SK-N-SH (cell line): ENCODE data around the gene LZTFL1. TPM values are rescaled to one million over a fixed set of nuclear protein-coding genes. Genes with fewer than 3 reads are reported as not detected.

ENCODE experiments used
- CTCF ChIA-PET: fragments of 300-600, 350-600 bp; formaldehyde crosslinking; extraction: SDS; loops from one replicate; lab custom pipeline; 2021; lab: Yijun Ruan, JAX
- POLR2A ChIA-PET: fragments of 350-600 bp; sonication (Branson Sonifier 250); formaldehyde crosslinking; extraction: SDS; loops from one replicate; lab custom pipeline; 2020; ENCODE audit warnings: antibody characterized with exemption, inconsistent platforms; lab: Yijun Ruan, JAX
- DNase-seq: peaks from one replicate; pipeline ENCODE4 v3.0.0; 2012
- H2AFZ ChIP-seq: fragments of 200-600 bp; sonication (generic); 2 replicates; pipeline ENCODE4 v1.8.1; 2016; ENCODE audit warnings: antibody characterized with exemption, mild to moderate bottlenecking, low read depth
- H3F3A ChIP-seq: fragments of 200-600 bp; sonication (generic); replicated peaks from 2 replicates; pipeline ENCODE3; 2016; ENCODE audit warnings: antibody characterized with exemption, mild to moderate bottlenecking; ENCODE audit not compliant: insufficient read depth
- H3K27ac ChIP-seq, 2 experiments: fragments of 200-500 bp in 1 of 2; fragments of 200-600 bp in 1 of 2; sonication (Bioruptor generic) in 1 of 2; sonication (generic), shearing (Covaris generic) in 1 of 2; 2 replicates each; pipeline versions ENCODE4 v1.5.1 to v1.6.1; 2014 to 2016; ENCODE audit warnings: low read depth in 2 of 2, inconsistent platforms in 1 of 2, low read length in 1 of 2, mild to moderate bottlenecking in 1 of 2, mixed read lengths in 1 of 2
- H3K27me3 ChIP-seq: fragments of 200-600 bp; sonication (generic), shearing (Covaris generic); 2 replicates; pipeline ENCODE4 v1.6.1; 2016; ENCODE audit warnings: mixed run types; ENCODE audit not compliant: insufficient read depth
- H3K36me3 ChIP-seq, 2 experiments: fragments of 200-500 bp in 1 of 2; fragments of 200-600 bp in 1 of 2; sonication (Bioruptor generic) in 1 of 2; sonication (generic) in 1 of 2; replicated peaks in 1 of 2; 2 replicates each; pipeline versions ENCODE3 to v1.5.1; 2014 to 2016; ENCODE audit warnings: low read length in 1 of 2, mild to moderate bottlenecking in 1 of 2; ENCODE audit not compliant: insufficient read depth in 2 of 2, control insufficient read depth in 1 of 2
- H3K4me1 ChIP-seq, 2 experiments: fragments of 200-500 bp in 1 of 2; fragments of 200-600 bp in 1 of 2; sonication (Bioruptor generic) in 1 of 2; sonication (generic), shearing (Covaris generic) in 1 of 2; 2 replicates each; pipeline versions ENCODE4 v1.5.1 to v1.6.1; 2014 to 2016; ENCODE audit warnings: low read depth in 1 of 2, low read length in 1 of 2, mixed run types in 1 of 2; ENCODE audit not compliant: insufficient read depth in 2 of 2, control insufficient read depth in 1 of 2
- H3K4me2 ChIP-seq: fragments of 200-600 bp; sonication (generic), shearing (Covaris generic); 2 replicates; pipeline ENCODE4 v1.6.1; 2017; ENCODE audit warnings: mixed run types
- H3K4me3 ChIP-seq, 2 experiments: fragments of 200-500 bp in 1 of 2; fragments of 200-600 bp in 1 of 2; sonication (Bioruptor generic) in 1 of 2; sonication (generic), shearing (Covaris generic) in 1 of 2; 2 replicates each; pipeline versions ENCODE4 v1.5.1 to v1.8.1; 2014 to 2016; ENCODE audit warnings: low read depth in 2 of 2, inconsistent platforms in 1 of 2, low read length in 1 of 2, mild to moderate bottlenecking in 1 of 2, mixed read lengths in 1 of 2, moderate library complexity in 1 of 2
- H3K79me2 ChIP-seq: fragments of 200-600 bp; sonication (generic); 2 replicates; pipeline ENCODE4 v1.8.1; 2017; ENCODE audit warnings: mild to moderate bottlenecking; ENCODE audit not compliant: insufficient read depth
- H3K9ac ChIP-seq: fragments of 200-600 bp; sonication (generic); 2 replicates; pipeline ENCODE4 v1.6.1; 2017; ENCODE audit warnings: mixed run types
- H3K9me2 ChIP-seq: fragments of 200-600 bp; sonication (generic); 2 replicates; pipeline ENCODE4 v1.6.1; 2017; ENCODE audit warnings: mixed run types
- H3K9me3 ChIP-seq: fragments of 200-600 bp; sonication (generic); 2 replicates; pipeline ENCODE4 v1.6.1; 2017; ENCODE audit warnings: mixed run types, mild to moderate bottlenecking, moderate library complexity
- H4K20me1 ChIP-seq: fragments of 200-600 bp; sonication (generic); 2 replicates; pipeline ENCODE4 v1.6.1; 2017; ENCODE audit warnings: mild to moderate bottlenecking, mixed run types; ENCODE audit not compliant: insufficient read depth
- EP300 ChIP-seq, 2 experiments: IDR thresholded peaks; 2 replicates each; pipeline versions ENCODE4 v1.4.0 to v1.6.1; 2012; ENCODE audit warnings: borderline replicate concordance in 1 of 2, low read depth in 1 of 2, low read length in 1 of 2
- FOSL2 ChIP-seq: IDR thresholded peaks from 2 replicates; pipeline ENCODE4 v1.4.0; 2012; ENCODE audit warnings: low read depth, mild to moderate bottlenecking, moderate library complexity, borderline replicate concordance
- FOXJ3 ChIP-seq: sonication (generic); formaldehyde crosslinking; IDR thresholded peaks from 2 replicates; pipeline ENCODE4 v1.5.1; 2020; ENCODE audit warnings: mild to moderate bottlenecking, missing genetic modification reagents
- GABPA ChIP-seq: IDR thresholded peaks from 2 replicates; pipeline ENCODE4 v1.4.0; 2012; ENCODE audit warnings: low read depth, mild to moderate bottlenecking
- JUND ChIP-seq: IDR thresholded peaks from 2 replicates; pipeline ENCODE4 v1.4.0; 2012
- MEF2A ChIP-seq: IDR thresholded peaks from 2 replicates; pipeline ENCODE4 v1.4.0; 2012; ENCODE audit warnings: low read depth, borderline replicate concordance
- NFIC ChIP-seq: IDR thresholded peaks from 2 replicates; pipeline ENCODE4 v1.4.0; 2012; ENCODE audit warnings: borderline replicate concordance
- RAD21 ChIP-seq: IDR thresholded peaks from 2 replicates; pipeline ENCODE4 v1.6.1; 2012; ENCODE audit warnings: mild to moderate bottlenecking, low read length
- RCOR1 ChIP-seq: fragments of 150-350 bp; IDR thresholded peaks from 2 replicates; pipeline ENCODE4 v1.6.1; 2017; ENCODE audit warnings: antibody characterized with exemption, low read length
- RXRA ChIP-seq: IDR thresholded peaks from 2 replicates; pipeline ENCODE4 v1.4.0; 2012; ENCODE audit warnings: low read depth, mild to moderate bottlenecking, borderline replicate concordance
- TAF1 ChIP-seq: IDR thresholded peaks from 2 replicates; pipeline ENCODE4 v1.6.1; 2012; ENCODE audit warnings: low read depth, mild to moderate bottlenecking, low read length, moderate library complexity, borderline replicate concordance
- YY1 ChIP-seq: IDR thresholded peaks from 2 replicates; pipeline ENCODE4 v1.4.0; 2012; ENCODE audit warnings: low read depth, mild to moderate bottlenecking
- WGBS: methylation state at CpG from one replicate; pipeline ENCODE4 v1.1.6; 2017; ENCODE audit warnings: low lambda C conversion rate; 5-methylcytosine and 5-hydroxymethylcytosine counted together
- polyA plus RNA-seq, 3 experiments: library from polyadenylated mRNA; depleted of rRNA; stranded (reverse); fragments of >200 nt; gene quantifications; 2 replicates each; pipeline ENCODE4 v1.2.3, GENCODE V29; 2012
- TF ChIP-seq, protein P1 (sequence below): IDR thresholded peaks from 2 replicates; pipeline ENCODE4 v1.4.0; 2012; ENCODE audit warnings: low read depth, borderline replicate concordance
- TF ChIP-seq, protein P2 (sequence below): IDR thresholded peaks from 2 replicates; pipeline ENCODE4 v1.6.1; 2012; ENCODE audit warnings: mild to moderate bottlenecking, low read depth, low read length, moderate library complexity
- TF ChIP-seq, protein P3 (sequence below): IDR thresholded peaks from 2 replicates; pipeline ENCODE4 v1.4.0; 2012; ENCODE audit warnings: low read depth, borderline replicate concordance
- TF ChIP-seq, protein P4 (sequence below): IDR thresholded peaks from 2 replicates; pipeline ENCODE4 v1.4.0; 2012; ENCODE audit warnings: low read depth
- TF ChIP-seq, protein P5 (sequence below): IDR thresholded peaks from 2 replicates; pipeline ENCODE4; 2012

LZTFL1 gene
- polyA plus RNA-seq, 1 of the 3 experiments (the other 2 are of a cell fraction) = 11.9 TPM

DNA sequence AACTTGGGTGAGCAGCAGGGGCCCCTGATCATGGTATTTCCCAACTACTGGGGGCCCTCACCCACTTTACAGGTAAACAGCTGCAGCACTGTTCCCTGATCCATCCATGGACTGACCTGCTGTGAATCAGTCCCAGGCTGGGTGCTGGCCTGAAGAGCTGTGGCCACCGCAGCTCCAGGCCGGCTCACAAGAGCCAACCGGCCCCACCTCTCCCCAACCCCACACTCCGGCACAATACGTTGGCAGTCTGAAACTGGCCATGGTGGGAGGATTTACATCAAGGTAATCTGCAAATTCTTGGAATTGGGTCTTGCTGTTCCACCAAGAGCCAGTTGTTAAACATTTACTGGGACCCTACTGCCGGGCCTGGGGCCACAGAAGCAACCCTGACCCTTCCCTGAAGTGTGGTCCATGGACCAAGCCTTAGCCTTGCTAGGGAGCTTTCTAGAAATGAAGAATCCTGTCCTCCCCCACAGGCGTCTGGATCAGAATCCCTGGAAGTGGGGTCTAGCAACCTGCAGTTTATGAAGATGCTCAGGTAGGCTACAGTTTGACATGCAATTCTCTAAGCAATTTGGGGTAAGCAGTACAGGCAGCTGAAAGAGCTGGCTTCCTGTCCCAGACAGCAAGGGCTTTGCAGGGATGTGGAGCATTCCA is 49.3 kb downstream of the LZTFL1 start:
- WGBS = 63% methylated on average over 5 of the region's 7 CpGs
- Histone ChIP-seq H4K20me1 (no peaks in the 10 kb centered on the region), H3K36me3 (no peaks in the 10 kb centered on the region), H3K79me2 (no peaks in the 10 kb centered on the region), H2AFZ (no peak overlapping the region), H3K27ac (no peak overlapping the region), H3K9me2 (no peaks in the 10 kb centered on the region), H3K4me3 (no peak overlapping the region), H3F3A (no peaks in the 10 kb centered on the region), H3K9me3 (no peaks in the 10 kb centered on the region; the same call in 1 of the 2 replicates), H3K4me2 (no peak overlapping the region), H3K9ac (no peak overlapping the region), H3K4me1 (peaks cover 0 to 5% of the 10 kb centered on the region in 2 experiments; a peak in 1 of 4 replicates), H3K27me3 (peaks cover 30% of the 10 kb centered on the region)
- no peak for DNase-seq
- POLR2A ChIA-PET = no interaction called here
- TF ChIP-seq, protein P1, sequence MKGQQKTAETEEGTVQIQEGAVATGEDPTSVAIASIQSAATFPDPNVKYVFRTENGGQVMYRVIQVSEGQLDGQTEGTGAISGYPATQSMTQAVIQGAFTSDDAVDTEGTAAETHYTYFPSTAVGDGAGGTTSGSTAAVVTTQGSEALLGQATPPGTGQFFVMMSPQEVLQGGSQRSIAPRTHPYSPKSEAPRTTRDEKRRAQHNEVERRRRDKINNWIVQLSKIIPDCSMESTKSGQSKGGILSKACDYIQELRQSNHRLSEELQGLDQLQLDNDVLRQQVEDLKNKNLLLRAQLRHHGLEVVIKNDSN = no peak
- no peak for TF ChIP-seq RCOR1
- TF ChIP-seq, protein P2, sequence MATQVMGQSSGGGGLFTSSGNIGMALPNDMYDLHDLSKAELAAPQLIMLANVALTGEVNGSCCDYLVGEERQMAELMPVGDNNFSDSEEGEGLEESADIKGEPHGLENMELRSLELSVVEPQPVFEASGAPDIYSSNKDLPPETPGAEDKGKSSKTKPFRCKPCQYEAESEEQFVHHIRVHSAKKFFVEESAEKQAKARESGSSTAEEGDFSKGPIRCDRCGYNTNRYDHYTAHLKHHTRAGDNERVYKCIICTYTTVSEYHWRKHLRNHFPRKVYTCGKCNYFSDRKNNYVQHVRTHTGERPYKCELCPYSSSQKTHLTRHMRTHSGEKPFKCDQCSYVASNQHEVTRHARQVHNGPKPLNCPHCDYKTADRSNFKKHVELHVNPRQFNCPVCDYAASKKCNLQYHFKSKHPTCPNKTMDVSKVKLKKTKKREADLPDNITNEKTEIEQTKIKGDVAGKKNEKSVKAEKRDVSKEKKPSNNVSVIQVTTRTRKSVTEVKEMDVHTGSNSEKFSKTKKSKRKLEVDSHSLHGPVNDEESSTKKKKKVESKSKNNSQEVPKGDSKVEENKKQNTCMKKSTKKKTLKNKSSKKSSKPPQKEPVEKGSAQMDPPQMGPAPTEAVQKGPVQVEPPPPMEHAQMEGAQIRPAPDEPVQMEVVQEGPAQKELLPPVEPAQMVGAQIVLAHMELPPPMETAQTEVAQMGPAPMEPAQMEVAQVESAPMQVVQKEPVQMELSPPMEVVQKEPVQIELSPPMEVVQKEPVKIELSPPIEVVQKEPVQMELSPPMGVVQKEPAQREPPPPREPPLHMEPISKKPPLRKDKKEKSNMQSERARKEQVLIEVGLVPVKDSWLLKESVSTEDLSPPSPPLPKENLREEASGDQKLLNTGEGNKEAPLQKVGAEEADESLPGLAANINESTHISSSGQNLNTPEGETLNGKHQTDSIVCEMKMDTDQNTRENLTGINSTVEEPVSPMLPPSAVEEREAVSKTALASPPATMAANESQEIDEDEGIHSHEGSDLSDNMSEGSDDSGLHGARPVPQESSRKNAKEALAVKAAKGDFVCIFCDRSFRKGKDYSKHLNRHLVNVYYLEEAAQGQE = no peak
- no peak for TF ChIP-seq FOXJ3 (CRISPR knock-in tag)
- TF ChIP-seq FOSL2 = no peak
- TF ChIP-seq, protein P3, sequence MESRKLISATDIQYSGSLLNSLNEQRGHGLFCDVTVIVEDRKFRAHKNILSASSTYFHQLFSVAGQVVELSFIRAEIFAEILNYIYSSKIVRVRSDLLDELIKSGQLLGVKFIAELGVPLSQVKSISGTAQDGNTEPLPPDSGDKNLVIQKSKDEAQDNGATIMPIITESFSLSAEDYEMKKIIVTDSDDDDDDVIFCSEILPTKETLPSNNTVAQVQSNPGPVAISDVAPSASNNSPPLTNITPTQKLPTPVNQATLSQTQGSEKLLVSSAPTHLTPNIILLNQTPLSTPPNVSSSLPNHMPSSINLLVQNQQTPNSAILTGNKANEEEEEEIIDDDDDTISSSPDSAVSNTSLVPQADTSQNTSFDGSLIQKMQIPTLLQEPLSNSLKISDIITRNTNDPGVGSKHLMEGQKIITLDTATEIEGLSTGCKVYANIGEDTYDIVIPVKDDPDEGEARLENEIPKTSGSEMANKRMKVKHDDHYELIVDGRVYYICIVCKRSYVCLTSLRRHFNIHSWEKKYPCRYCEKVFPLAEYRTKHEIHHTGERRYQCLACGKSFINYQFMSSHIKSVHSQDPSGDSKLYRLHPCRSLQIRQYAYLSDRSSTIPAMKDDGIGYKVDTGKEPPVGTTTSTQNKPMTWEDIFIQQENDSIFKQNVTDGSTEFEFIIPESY = no peak
- TF ChIP-seq RXRA = no peak
- TF ChIP-seq YY1 = no peak
- CTCF ChIA-PET = interaction anchor here (0.5 to 1.0 kb wide), 2 partner anchors 15 to 390 kb away, joined by 3 to 4 read pairs; no protein-coding TSS in a partner anchor

DNA sequence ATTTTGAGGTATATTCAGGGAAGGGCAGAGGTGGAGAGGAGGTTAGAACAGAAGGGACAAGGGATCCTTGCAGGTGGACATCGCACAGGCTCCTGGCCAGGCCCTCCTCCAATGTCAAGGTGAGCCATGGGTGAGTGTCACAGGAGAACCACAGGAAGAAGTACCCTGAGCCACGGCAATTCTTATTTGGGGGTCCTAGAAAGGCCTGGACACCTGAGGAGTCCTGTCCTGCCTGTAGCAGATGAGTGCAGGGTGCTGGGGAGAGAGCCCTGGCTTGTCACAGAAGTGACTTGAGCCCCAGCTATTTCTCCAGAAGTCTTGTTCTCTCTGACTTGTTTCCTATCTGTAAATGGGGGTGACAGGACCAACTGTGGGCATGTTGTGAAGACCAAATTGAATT is 49.9 kb downstream of the LZTFL1 start:
- Histone ChIP-seq H3K4me2 (no peak overlapping the region), H3K9me3 (no peaks in the 10 kb centered on the region; the same call in 1 of the 2 replicates), H2AFZ (no peak overlapping the region), H3K4me3 (no peak overlapping the region), H3K36me3 (no peaks in the 10 kb centered on the region), H3K79me2 (no peaks in the 10 kb centered on the region), H3K27me3 (peaks cover 26% of the 10 kb centered on the region), H3K4me1 (peaks cover 0 to 5% of the 10 kb centered on the region in 2 experiments; a peak in 1 of 4 replicates), H3K9me2 (no peaks in the 10 kb centered on the region), H3F3A (no peaks in the 10 kb centered on the region), H3K9ac (no peak overlapping the region), H3K27ac (no peak overlapping the region), H4K20me1 (no peaks in the 10 kb centered on the region)
- 27% methylated on average over 1 of the region's 2 CpGs for WGBS
- ChIA-PET POLR2A (no interaction called here), CTCF (no interaction called here)
- no peak for DNase-seq
- TF ChIP-seq FOSL2 (no peak), RAD21 (no peak), JUND (no peak), MEF2A (no peak), FOXJ3 (CRISPR knock-in tag) (no peak), TAF1 (no peak), NFIC (no peak), GABPA (no peak), EP300 (IDR thresholded peaks at IDR 0.05; ENCODE audit: borderline replicate concordance in 1 of 2, low read depth in 1 of 2, low read length in 1 of 2) (no peak)
- TF ChIP-seq, protein P3 = no peak
- TF ChIP-seq, protein P4, sequence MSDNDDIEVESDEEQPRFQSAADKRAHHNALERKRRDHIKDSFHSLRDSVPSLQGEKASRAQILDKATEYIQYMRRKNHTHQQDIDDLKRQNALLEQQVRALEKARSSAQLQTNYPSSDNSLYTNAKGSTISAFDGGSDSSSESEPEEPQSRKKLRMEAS = no peak
- TF ChIP-seq, protein P5, sequence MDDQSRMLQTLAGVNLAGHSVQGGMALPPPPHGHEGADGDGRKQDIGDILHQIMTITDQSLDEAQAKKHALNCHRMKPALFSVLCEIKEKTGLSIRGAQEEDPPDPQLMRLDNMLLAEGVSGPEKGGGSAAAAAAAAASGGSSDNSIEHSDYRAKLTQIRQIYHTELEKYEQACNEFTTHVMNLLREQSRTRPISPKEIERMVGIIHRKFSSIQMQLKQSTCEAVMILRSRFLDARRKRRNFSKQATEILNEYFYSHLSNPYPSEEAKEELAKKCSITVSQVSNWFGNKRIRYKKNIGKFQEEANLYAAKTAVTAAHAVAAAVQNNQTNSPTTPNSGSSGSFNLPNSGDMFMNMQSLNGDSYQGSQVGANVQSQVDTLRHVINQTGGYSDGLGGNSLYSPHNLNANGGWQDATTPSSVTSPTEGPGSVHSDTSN = no peak
